ENCODE data around the gene ZNF770.

The ZNF770 gene

GRCh38 chr15:35000511-35000910 is 12.4 kb upstream of the ZNF770 start:
- Histone ChIP-seq H3K4me3 (ENCODE audit: low read length) (no peak overlapping the region), H3K4me1 (ENCODE audit: insufficient read depth, low read length) (peaks cover 4% of the 10 kb centered on the region), H3K36me3 (ENCODE audit: insufficient read depth, low read length) (no peaks in the 10 kb centered on the region), H3K27me3 (ENCODE audit: insufficient read depth, low read length) (no peaks in the 10 kb centered on the region), H3K9me3 (ENCODE audit: insufficient read depth, low read depth, low read length) (no peaks in the 10 kb centered on the region), H3K27ac (ENCODE audit: low read depth, low read length) (no peak overlapping the region), H3K9ac (ENCODE audit: low read depth, low read length) (no peak overlapping the region)
- 89% methylated on average over 1 of the region's 1 CpG for WGBS

GRCh38 chr15:34999906-35000305 is 11.8 kb upstream of the ZNF770 start:
- peaks cover 10% of the 10 kb centered on the region for H3K4me1 ChIP-seq (ENCODE audit: insufficient read depth, low read length)
- no peak overlapping the region for H3K9ac ChIP-seq (ENCODE audit: low read depth, low read length)
- no peaks in the 10 kb centered on the region for H3K9me3 ChIP-seq (ENCODE audit: insufficient read depth, low read depth, low read length)
- H3K4me3 ChIP-seq (ENCODE audit: low read length): no peak overlapping the region
- H3K27me3 ChIP-seq (ENCODE audit: insufficient read depth, low read length): no peaks in the 10 kb centered on the region
- H3K36me3 ChIP-seq (ENCODE audit: insufficient read depth, low read length): no peaks in the 10 kb centered on the region
- WGBS: 95% methylated on average over 4 of the region's 7 CpGs
- H3K27ac ChIP-seq (ENCODE audit: low read depth, low read length): no peak overlapping the region

- peaks cover 25% of the 10 kb centered on the region for H3K4me1 ChIP-seq (ENCODE audit: insufficient read depth, low read length)
- H3K4me3 ChIP-seq (ENCODE audit: low read length): no peak overlapping the region
These were observed 6.8 kb upstream of the ZNF770 start for GRCh38 chr15:34994925-34995324.

GRCh38 chr15:34993877-34994276 is 5.8 kb upstream of the ZNF770 start:
- Histone ChIP-seq H3K9ac (ENCODE audit: low read depth, low read length) (no peak overlapping the region), H3K27ac (ENCODE audit: low read depth, low read length) (peak overlapping the region; percentile 30; the same call in 1 of the 2 replicates), H3K36me3 (ENCODE audit: insufficient read depth, low read length) (no peaks in the 10 kb centered on the region), H3K27me3 (ENCODE audit: insufficient read depth, low read length) (no peaks in the 10 kb centered on the region), H3K4me3 (ENCODE audit: low read length) (no peak overlapping the region), H3K9me3 (ENCODE audit: insufficient read depth, low read depth, low read length) (no peaks in the 10 kb centered on the region), H3K4me1 (ENCODE audit: insufficient read depth, low read length) (peaks cover 27% of the 10 kb centered on the region)
- 95% methylated on average over 4 of the region's 4 CpGs for WGBS

More at GRCh38 chr15:34994925-34995324, 6.8 kb upstream of the ZNF770 start:
- Histone ChIP-seq H3K27ac (ENCODE audit: low read depth, low read length) (peak overlapping the region; percentile 85; the same call in 1 of the 2 replicates), H3K9me3 (ENCODE audit: insufficient read depth, low read depth, low read length) (no peaks in the 10 kb centered on the region), H3K36me3 (ENCODE audit: insufficient read depth, low read length) (no peaks in the 10 kb centered on the region), H3K9ac (ENCODE audit: low read depth, low read length) (peak overlapping the region; percentile 24; the same call in 1 of the 2 replicates), H3K27me3 (ENCODE audit: insufficient read depth, low read length) (no peaks in the 10 kb centered on the region)
- whole genome bisulfite sequencing: 64% methylated on average over 1 of the region's 1 CpG

GRCh38 chr15:34993412-34993811 is 5.3 kb upstream of the ZNF770 start:
- WGBS: 97% methylated on average over 6 of the region's 6 CpGs
- Histone ChIP-seq H3K9me3 (ENCODE audit: insufficient read depth, low read depth, low read length) (no peaks in the 10 kb centered on the region), H3K27me3 (ENCODE audit: insufficient read depth, low read length) (no peaks in the 10 kb centered on the region), H3K4me1 (ENCODE audit: insufficient read depth, low read length) (peaks cover 29% of the 10 kb centered on the region), H3K4me3 (ENCODE audit: low read length) (no peak overlapping the region), H3K9ac (ENCODE audit: low read depth, low read length) (no peak overlapping the region), H3K36me3 (ENCODE audit: insufficient read depth, low read length) (no peaks in the 10 kb centered on the region), H3K27ac (ENCODE audit: low read depth, low read length) (no peak overlapping the region)

GRCh38 chr15:34987609-34988026 is 469 bp downstream of the ZNF770 start:
- under 1% methylated on average over 12 of the region's 16 CpGs for WGBS
- H3K4me3 ChIP-seq (ENCODE audit: low read length): peak overlapping the region; percentile 95
- H3K9me3 ChIP-seq (ENCODE audit: insufficient read depth, low read depth, low read length): no peaks in the 10 kb centered on the region
- peaks cover 37% of the 10 kb centered on the region for H3K36me3 ChIP-seq (ENCODE audit: insufficient read depth, low read length)
- H3K9ac ChIP-seq (ENCODE audit: low read depth, low read length): peak overlapping the region; percentile 96
- H3K27ac ChIP-seq (ENCODE audit: low read depth, low read length): peak overlapping the region; percentile 91
- peaks cover 21% of the 10 kb centered on the region for H3K4me1 ChIP-seq (ENCODE audit: insufficient read depth, low read length)
- H3K27me3 ChIP-seq (ENCODE audit: insufficient read depth, low read length): no peaks in the 10 kb centered on the region

- Histone ChIP-seq H3K27ac (ENCODE audit: low read depth, low read length) (no peak overlapping the region), H3K9ac (ENCODE audit: low read depth, low read length) (peak overlapping the region; percentile 96), H3K36me3 (ENCODE audit: insufficient read depth, low read length) (peaks cover 43% of the 10 kb centered on the region), H3K4me3 (ENCODE audit: low read length) (peak overlapping the region; percentile 95), H3K9me3 (ENCODE audit: insufficient read depth, low read depth, low read length) (no peaks in the 10 kb centered on the region), H3K27me3 (ENCODE audit: insufficient read depth, low read length) (no peaks in the 10 kb centered on the region), H3K4me1 (ENCODE audit: insufficient read depth, low read length) (peaks cover 21% of the 10 kb centered on the region)
- WGBS: 22% methylated on average over 8 of the region's 9 CpGs
These were observed 1.2 kb downstream of the ZNF770 start for GRCh38 chr15:34986771-34987480.

GRCh38 chr15:34986326-34986725 is 1.8 kb downstream of the ZNF770 start:
- Histone ChIP-seq H3K27me3 (ENCODE audit: insufficient read depth, low read length) (no peaks in the 10 kb centered on the region), H3K4me3 (ENCODE audit: low read length) (peak overlapping the region; percentile 95), H3K9ac (ENCODE audit: low read depth, low read length) (peak overlapping the region; percentile 96; the same call in 1 of the 2 replicates), H3K27ac (ENCODE audit: low read depth, low read length) (no peak overlapping the region), H3K36me3 (ENCODE audit: insufficient read depth, low read length) (peaks cover 49% of the 10 kb centered on the region), H3K4me1 (ENCODE audit: insufficient read depth, low read length) (peaks cover 17% of the 10 kb centered on the region), H3K9me3 (ENCODE audit: insufficient read depth, low read depth, low read length) (no peaks in the 10 kb centered on the region)
- WGBS: 94% methylated on average over 1 of the region's 1 CpG

- Histone ChIP-seq H3K27me3 (ENCODE audit: insufficient read depth, low read length) (no peaks in the 10 kb centered on the region), H3K9me3 (ENCODE audit: insufficient read depth, low read depth, low read length) (no peaks in the 10 kb centered on the region), H3K9ac (ENCODE audit: low read depth, low read length) (no peak overlapping the region), H3K4me1 (ENCODE audit: insufficient read depth, low read length) (peaks cover 15% of the 10 kb centered on the region), H3K27ac (ENCODE audit: low read depth, low read length) (no peak overlapping the region), H3K36me3 (ENCODE audit: insufficient read depth, low read length) (peaks cover 52% of the 10 kb centered on the region), H3K4me3 (ENCODE audit: low read length) (peak overlapping the region; percentile 95)
- 82% methylated on average over 9 of the region's 9 CpGs for WGBS
These were observed 3.0 kb downstream of the ZNF770 start for GRCh38 chr15:34984889-34985630.

- H3K9me3 ChIP-seq (ENCODE audit: insufficient read depth, low read depth, low read length): no peaks in the 10 kb centered on the region
- H3K36me3 ChIP-seq (ENCODE audit: insufficient read depth, low read length): peaks cover 26% of the 10 kb centered on the region
- no peak overlapping the region for H3K4me3 ChIP-seq (ENCODE audit: low read length)
- H3K27ac ChIP-seq (ENCODE audit: low read depth, low read length): no peak overlapping the region
- no peaks in the 10 kb centered on the region for H3K27me3 ChIP-seq (ENCODE audit: insufficient read depth, low read length)
- whole genome bisulfite sequencing: 62% methylated on average over 2 of the region's 2 CpGs
- no peak overlapping the region for H3K9ac ChIP-seq (ENCODE audit: low read depth, low read length)
- H3K4me1 ChIP-seq (ENCODE audit: insufficient read depth, low read length): peaks cover 3% of the 10 kb centered on the region; the same call in 1 of the 2 replicates
These were observed 11.3 kb downstream of the ZNF770 start for GRCh38 chr15:34976743-34977142.

- H3K9ac ChIP-seq (ENCODE audit: low read depth, low read length): no peak overlapping the region
- no peaks in the 10 kb centered on the region for H3K27me3 ChIP-seq (ENCODE audit: insufficient read depth, low read length)
- H3K36me3 ChIP-seq (ENCODE audit: insufficient read depth, low read length): peaks cover 19% of the 10 kb centered on the region
- WGBS: 91% methylated on average over 2 of the region's 2 CpGs
- no peak overlapping the region for H3K27ac ChIP-seq (ENCODE audit: low read depth, low read length)
- no peaks in the 10 kb centered on the region for H3K9me3 ChIP-seq (ENCODE audit: insufficient read depth, low read depth, low read length)
- no peak overlapping the region for H3K4me3 ChIP-seq (ENCODE audit: low read length)
- peaks cover 3% of the 10 kb centered on the region; the same call in 1 of the 2 replicates for H3K4me1 ChIP-seq (ENCODE audit: insufficient read depth, low read length)
These were observed 12.0 kb downstream of the ZNF770 start for GRCh38 chr15:34976073-34976472.

All from HUES64 (cell line).